RCC 7860 (cell line): ENCODE results near the gene PRX.
"Not testable (repeated sequence)": the region's sequence is repeated elsewhere in the genome, so short reads cannot be mapped to it uniquely, and the experiment has no call there.

ENCODE experiments used
- DNase-seq: peaks from one replicate; pipeline ENCODE4 v3.0.0-alpha.2; 2015; ENCODE audit warnings: low spot score
- FAIRE-seq: peaks from 2 replicates; lab custom pipeline; 2012; peaks lifted over from hg19 to GRCh38; lab: Jason Lieb, UNC

Gene PRX

GRCh38 chr19:40438284-40438683, 25.1 kb upstream of the PRX start:
- no peak for DNase-seq
- FAIRE-seq, result no peak

GRCh38 chr19:40433391-40434216, 20.4 kb upstream of the PRX start:
- no peak for FAIRE-seq
- peak; percentile 55 for DNase-seq

- not testable (repeated sequence) for DNase-seq, FAIRE-seq
Measured at GRCh38 chr19:40432760-40433159, 19.6 kb upstream of the PRX start.

- DNase-seq, result no peak
- FAIRE-seq, result no peak
Measured at GRCh38 chr19:40431698-40432097, 18.5 kb upstream of the PRX start.

GRCh38 chr19:40430242-40430641, 17.1 kb upstream of the PRX start:
- FAIRE-seq, DNase-seq: not testable (repeated sequence)

- not testable (repeated sequence) for DNase-seq, FAIRE-seq
Measured at GRCh38 chr19:40428197-40428596, 15.0 kb upstream of the PRX start.

- FAIRE-seq, result peak; percentile 81
- peak; percentile 95 for DNase-seq
Measured at GRCh38 chr19:40425450-40426287, 12.5 kb upstream of the PRX start, which contains the start of gene SERTAD1. TSS of gene SERTAD1 (minus strand) at chr19:40425992. CDS start at chr19:40423546, 2,446 bp downstream.

- FAIRE-seq (no peak), DNase-seq (no peak)
Measured at GRCh38 chr19:40424637-40425449, 11.7 kb upstream of the PRX start.

- FAIRE-seq (no peak), DNase-seq (no peak)
Measured at GRCh38 chr19:40423938-40424337, 10.8 kb upstream of the PRX start.

GRCh38 chr19:40422748-40423566, 9.8 kb upstream of the PRX start:
- FAIRE-seq (no peak), DNase-seq (no peak)

GRCh38 chr19:40421993-40422747, 9.0 kb upstream of the PRX start:
- FAIRE-seq, result no peak

GRCh38 chr19:40420766-40421765, 7.9 kb upstream of the PRX start:
- FAIRE-seq, result no peak
- DNase-seq, result peak; percentile 62

More at GRCh38 chr19:40421993-40422747, 9.0 kb upstream of the PRX start:
- DNase-seq, result no peak

GRCh38 chr19:40420451-40420765, 7.2 kb upstream of the PRX start:
- no peak for DNase-seq
- FAIRE-seq, result no peak

- no peak for FAIRE-seq
- no peak for DNase-seq
Measured at GRCh38 chr19:40419780-40420179, 6.6 kb upstream of the PRX start.

GRCh38 chr19:40419066-40419612, 6.0 kb upstream of the PRX start:
- DNase-seq (no peak), FAIRE-seq (no peak)

- DNase-seq (no peak), FAIRE-seq (no peak)
Measured at GRCh38 chr19:40418040-40418439, 4.9 kb upstream of the PRX start.

- DNase-seq (no peak), FAIRE-seq (no peak)
Measured at GRCh38 chr19:40417643-40417981, 4.4 kb upstream of the PRX start.
